HG02885 (cell line): ENCODE results near the gene KCND2.
"Not testable (repeated sequence)": the region's sequence is repeated elsewhere in the genome, so short reads cannot be mapped to it uniquely, and the experiment has no call there.

ENCODE experiments used
- ATAC-seq: cut with Tn5 transposase; IDR thresholded peaks from one replicate; pipeline ENCODE4 v1.9.1; 2021; ENCODE audit warnings: mild to moderate bottlenecking; ENCODE audit not compliant: unreplicated experiment, poor library complexity

The KCND2 gene

GRCh38 chr7:120675076-120675475 is 402.1 kb downstream of the KCND2 start:
- no peak for ATAC-seq

- peak; percentile 67 for ATAC-seq
Measured at GRCh38 chr7:120677535-120677934, 404.6 kb downstream of the KCND2 start.

DNA sequence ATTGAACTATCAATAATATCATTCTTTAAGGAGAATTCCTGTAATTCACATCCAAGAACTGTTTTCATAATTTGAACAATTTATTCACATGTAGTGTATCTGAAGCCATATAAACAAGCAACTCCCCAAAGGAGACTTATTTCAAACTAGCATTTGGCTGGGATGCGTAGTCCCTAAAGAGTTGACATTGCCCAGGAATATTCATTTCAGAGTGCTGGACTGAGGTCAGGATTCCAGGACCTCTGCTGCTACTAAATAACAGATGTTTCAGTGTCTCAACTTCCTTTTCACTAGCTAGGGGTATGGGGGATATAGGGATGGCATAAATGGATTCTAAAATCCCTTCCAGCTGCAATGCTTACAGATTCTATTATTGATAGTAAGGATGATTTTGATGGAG is 408.0 kb downstream of the KCND2 start:
- ATAC-seq, result no peak

DNA sequence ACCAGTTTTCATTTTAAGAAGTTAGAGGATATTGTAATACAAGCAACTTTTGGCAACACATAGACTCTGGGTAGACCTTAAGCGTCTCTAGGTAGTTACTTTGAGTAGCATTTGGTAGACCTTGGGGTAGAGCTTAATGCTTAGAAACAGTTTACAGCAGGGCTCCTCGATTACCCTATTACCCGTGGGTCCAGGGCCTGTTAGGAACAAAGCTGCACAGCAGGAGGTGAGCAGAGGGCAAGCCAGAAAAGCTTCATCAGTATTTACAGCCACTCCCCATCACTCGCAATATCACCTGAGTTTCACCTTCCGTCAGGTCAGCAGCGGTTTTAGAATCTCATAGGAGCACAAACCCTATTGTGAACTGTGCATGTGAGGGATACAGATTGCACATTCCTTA is 411.5 kb downstream of the KCND2 start:
- ATAC-seq, result no peak

DNA sequence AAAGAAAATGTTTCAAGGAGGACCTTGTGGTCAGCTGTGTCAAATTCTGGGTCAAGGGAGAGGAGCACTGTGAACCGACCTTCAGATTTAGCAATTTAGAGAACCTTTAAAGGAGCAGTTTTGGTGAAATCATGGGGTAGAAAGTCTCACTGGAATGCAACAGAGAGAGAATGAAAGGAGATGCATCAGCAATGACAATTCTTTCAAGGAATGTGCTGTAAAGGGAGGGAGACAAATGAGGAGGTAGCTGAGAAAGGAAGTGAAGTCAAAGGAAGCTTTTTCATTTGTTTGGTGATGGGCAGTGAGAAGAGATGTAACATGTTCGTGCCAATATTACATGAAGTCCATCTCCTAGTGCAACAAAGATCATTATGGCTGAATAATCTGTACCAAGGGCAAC is 418.9 kb downstream of the KCND2 start:
- ATAC-seq, result no peak

- ATAC-seq, result no peak
Measured at GRCh38 chr7:120695848-120696247, 422.9 kb downstream of the KCND2 start.

DNA sequence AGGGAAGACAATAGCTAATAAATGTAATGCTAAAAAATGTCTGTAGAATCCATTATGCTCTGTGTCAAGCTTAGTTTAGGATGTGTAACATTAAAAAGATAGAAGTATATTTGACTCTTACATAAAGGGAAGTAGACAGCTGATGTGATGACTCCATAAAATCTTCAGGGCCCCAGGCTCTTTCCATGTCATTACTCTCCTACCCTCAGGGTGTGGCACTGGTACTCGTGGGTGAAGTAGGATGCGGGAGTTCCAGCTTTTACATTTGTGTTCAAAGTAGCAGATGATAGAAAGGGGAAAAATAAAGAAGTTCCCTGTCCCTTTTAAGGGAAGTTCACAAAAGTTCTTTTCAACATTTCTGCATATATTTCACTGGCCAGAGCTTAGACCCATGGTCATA is 427.8 kb downstream of the KCND2 start:
- ATAC-seq, result no peak

- not testable (repeated sequence) for ATAC-seq
Measured at GRCh38 chr7:120702408-120702807, 429.4 kb downstream of the KCND2 start.

GRCh38 chr7:120703585-120704240 is 430.7 kb downstream of the KCND2 start:
- ATAC-seq, result no peak

DNA sequence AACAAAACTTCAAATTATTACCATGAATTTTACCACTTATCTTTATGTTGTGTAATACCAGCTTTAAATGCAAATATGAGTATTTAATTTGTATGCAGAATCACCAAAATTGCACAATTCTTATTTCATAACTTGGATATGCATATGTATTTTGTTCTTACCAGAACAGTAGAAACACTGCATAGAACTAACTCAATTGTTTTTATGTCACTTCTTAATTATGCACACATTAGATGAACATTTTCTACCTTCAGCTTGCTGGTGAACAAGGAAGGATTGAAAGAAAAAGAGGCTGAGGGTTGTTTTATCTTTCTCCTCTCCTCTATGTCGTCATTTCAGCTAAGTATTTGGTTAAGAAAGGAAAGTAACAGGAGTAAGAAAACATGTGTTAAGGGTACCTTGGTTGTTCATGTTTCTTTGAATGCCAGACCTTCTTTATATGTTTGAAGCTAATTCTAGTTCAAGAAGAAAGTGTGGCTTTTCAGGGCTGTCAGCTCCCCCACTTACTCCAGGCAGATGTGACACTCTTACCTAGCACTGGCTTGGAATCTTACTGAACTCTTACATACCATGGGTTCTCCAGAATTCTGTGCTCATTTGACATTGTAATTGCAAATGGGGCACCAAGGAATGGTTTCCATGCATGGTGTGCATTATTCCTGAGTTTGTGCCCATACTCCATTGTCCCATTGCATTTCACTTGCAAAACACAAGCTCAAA is 436.4 kb downstream of the KCND2 start:
- no peak for ATAC-seq

DNA sequence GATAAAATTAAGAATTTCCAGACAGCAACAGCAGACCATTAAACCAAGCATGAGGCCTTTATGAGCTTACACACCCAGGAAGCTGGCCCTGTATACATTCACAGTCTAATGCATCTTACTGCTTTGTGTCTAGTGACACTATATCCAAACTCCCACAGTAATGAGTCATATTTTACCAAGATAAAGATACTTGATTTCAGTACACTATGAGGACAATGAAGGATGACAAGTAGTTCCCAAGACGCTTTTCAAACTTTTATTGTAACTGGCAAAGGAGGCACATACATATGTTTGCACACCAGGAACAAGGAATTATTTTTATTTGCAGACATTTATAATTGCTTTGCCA is 437.0 kb downstream of the KCND2 start:
- ATAC-seq, result no peak

GRCh38 chr7:120714945-120715344 is 442.0 kb downstream of the KCND2 start:
- ATAC-seq, result no peak

DNA sequence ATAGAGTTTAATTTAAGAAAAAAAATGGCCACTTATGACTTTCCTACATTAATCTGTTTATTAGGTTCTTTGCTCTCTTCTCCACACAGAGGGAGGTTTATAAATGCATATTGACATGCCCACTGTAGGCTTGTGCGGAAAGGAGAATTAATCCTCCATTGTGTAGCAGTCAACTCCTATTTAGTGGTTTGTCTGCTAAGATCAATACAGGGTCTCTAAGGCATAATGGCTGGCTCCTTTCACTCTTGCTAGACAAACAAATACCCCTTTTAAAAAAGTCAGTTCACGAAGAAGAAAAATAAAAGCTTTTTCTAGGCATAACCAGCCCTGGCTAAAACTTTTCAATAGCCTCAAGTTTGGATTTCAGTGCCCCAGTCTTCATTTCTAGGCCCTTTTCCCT is 443.3 kb downstream of the KCND2 start:
- no peak for ATAC-seq

DNA sequence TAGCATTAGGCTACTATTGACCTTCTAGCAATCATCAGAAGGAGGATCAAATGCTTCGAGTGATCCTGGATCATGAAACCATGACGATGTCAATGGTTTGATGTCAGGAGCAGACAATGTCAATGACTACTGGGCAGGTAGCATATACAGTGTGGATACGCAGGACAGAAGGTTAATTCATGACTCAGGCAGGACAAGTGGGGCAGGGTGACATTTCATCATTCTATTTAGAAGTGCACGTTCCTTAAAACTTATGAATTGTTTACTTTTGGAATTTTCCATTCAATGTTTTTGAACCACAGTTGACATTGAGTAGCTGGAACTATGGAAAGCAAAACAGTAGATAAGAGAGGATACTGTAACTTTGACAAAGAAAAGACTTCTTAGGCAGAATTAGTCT is 444.2 kb downstream of the KCND2 start:
- ATAC-seq, result no peak

DNA sequence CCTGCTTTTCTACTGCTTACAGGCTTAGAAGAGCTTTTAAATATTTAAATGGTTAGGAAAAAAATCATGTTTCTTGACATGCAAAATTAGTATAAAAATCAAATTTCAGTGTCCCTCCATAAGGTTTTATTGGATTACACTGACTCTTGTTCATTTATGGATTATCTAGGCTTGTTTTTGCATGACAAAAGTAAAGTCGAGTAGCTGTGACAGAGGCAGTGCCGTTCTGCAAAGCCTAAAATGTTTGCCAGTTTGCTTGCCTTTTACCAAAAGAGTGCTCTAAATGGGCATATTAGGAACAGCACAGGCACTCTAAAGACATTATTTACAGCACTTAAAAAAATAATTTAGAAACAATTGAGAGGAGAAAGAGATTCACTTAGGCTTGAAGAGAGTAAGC is 445.4 kb downstream of the KCND2 start:
- no peak for ATAC-seq

GRCh38 chr7:120720317-120720716 is 447.3 kb downstream of the KCND2 start:
- no peak for ATAC-seq

- peak; percentile 55 for ATAC-seq
Measured at GRCh38 chr7:120723465-120724385, 450.8 kb downstream of the KCND2 start.

GRCh38 chr7:120724448-120724847 is 451.5 kb downstream of the KCND2 start:
- ATAC-seq, result no peak

- no peak for ATAC-seq
Measured at GRCh38 chr7:120724955-120725354, 452.0 kb downstream of the KCND2 start.

- peak; percentile 37 for ATAC-seq
Measured at GRCh38 chr7:120725376-120726039, 452.5 kb downstream of the KCND2 start.

- no peak for ATAC-seq
Measured at GRCh38 chr7:120729245-120729644, 456.3 kb downstream of the KCND2 start.
